ENCODE data around the gene PRKG1. TPM values are rescaled to one million over a fixed set of nuclear protein-coding genes. Genes with fewer than 3 reads are reported as not detected.

PRKG1 gene
- total RNA-seq, 1 experiment from 2014 or later, result 16.5 TPM

DNA sequence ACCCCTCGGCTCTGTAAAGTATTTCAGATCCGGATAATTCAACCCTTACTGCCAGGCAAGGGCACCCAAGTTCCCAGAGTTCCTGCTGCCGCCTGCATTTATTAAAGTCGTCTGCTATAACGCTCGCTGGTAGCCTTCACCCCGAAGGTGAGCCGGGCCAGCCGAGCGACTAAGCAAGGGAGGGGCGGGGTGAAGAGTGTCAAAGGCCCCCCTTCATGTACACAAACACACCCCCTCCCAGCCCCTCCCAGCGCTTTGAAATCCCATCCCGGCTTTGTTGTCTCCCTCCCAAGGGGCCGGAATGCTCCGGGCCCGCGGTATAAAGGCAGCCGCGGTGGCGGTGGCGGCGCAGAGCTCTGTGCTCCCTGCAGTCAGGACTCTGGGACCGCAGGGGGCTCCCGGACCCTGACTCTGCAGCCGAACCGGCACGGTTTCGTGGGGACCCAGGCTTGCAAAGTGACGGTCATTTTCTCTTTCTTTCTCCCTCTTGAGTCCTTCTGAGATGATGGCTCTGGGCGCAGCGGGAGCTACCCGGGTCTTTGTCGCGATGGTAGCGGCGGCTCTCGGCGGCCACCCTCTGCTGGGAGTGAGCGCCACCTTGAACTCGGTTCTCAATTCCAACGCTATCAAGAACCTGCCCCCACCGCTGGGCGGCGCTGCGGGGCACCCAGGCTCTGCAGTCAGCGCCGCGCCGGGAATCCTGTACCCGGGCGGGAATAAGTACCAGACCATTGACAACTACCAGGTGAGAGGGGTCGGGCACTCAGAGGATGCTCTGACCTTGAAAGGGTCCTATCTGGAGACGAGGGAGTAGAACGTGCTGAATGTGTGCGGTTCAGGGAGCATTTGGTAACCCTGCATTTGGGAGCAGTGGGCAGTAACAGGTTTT lies 1239.9 kb downstream of the PRKG1 start, which contains the start of gene DKK1 (continued):
- TF ChIP-seq, protein P1, sequence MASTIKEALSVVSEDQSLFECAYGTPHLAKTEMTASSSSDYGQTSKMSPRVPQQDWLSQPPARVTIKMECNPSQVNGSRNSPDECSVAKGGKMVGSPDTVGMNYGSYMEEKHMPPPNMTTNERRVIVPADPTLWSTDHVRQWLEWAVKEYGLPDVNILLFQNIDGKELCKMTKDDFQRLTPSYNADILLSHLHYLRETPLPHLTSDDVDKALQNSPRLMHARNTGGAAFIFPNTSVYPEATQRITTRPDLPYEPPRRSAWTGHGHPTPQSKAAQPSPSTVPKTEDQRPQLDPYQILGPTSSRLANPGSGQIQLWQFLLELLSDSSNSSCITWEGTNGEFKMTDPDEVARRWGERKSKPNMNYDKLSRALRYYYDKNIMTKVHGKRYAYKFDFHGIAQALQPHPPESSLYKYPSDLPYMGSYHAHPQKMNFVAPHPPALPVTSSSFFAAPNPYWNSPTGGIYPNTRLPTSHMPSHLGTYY (CRISPR knock-in tag; IDR thresholded peaks at IDR 0.05), result 0 out of 2 replicates have a peak, but pooled peaks have one; percentile 47
- no peak for TF ChIP-seq TCF7 (CRISPR knock-in tag; IDR thresholded peaks at IDR 0.05; ENCODE audit: low read depth)
- TF ChIP-seq, protein P2, sequence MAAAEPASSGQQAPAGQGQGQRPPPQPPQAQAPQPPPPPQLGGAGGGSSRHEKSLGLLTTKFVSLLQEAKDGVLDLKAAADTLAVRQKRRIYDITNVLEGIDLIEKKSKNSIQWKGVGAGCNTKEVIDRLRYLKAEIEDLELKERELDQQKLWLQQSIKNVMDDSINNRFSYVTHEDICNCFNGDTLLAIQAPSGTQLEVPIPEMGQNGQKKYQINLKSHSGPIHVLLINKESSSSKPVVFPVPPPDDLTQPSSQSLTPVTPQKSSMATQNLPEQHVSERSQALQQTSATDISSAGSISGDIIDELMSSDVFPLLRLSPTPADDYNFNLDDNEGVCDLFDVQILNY (CRISPR knock-in tag; IDR thresholded peaks at IDR 0.05), result 0 out of 2 replicates have a peak, but pooled peaks have one; percentile 31
- TF ChIP-seq, protein P3, sequence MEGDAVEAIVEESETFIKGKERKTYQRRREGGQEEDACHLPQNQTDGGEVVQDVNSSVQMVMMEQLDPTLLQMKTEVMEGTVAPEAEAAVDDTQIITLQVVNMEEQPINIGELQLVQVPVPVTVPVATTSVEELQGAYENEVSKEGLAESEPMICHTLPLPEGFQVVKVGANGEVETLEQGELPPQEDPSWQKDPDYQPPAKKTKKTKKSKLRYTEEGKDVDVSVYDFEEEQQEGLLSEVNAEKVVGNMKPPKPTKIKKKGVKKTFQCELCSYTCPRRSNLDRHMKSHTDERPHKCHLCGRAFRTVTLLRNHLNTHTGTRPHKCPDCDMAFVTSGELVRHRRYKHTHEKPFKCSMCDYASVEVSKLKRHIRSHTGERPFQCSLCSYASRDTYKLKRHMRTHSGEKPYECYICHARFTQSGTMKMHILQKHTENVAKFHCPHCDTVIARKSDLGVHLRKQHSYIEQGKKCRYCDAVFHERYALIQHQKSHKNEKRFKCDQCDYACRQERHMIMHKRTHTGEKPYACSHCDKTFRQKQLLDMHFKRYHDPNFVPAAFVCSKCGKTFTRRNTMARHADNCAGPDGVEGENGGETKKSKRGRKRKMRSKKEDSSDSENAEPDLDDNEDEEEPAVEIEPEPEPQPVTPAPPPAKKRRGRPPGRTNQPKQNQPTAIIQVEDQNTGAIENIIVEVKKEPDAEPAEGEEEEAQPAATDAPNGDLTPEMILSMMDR (IDR thresholded peaks at IDR 0.05), result peak; percentile 87
- TF ChIP-seq, protein P4, sequence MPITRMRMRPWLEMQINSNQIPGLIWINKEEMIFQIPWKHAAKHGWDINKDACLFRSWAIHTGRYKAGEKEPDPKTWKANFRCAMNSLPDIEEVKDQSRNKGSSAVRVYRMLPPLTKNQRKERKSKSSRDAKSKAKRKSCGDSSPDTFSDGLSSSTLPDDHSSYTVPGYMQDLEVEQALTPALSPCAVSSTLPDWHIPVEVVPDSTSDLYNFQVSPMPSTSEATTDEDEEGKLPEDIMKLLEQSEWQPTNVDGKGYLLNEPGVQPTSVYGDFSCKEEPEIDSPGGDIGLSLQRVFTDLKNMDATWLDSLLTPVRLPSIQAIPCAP (CRISPR knock-in tag; IDR thresholded peaks at IDR 0.05), result no peak
- no peak for TF ChIP-seq SMAD4 (CRISPR knock-in tag; IDR thresholded peaks at IDR 0.05)
- TF ChIP-seq FOXP1 (CRISPR knock-in tag; IDR thresholded peaks at IDR 0.05; ENCODE audit: borderline replicate concordance), result 0 out of 2 replicates have a peak, but pooled peaks have one; percentile 42
- TF ChIP-seq ZNF232 (CRISPR knock-in tag; IDR thresholded peaks at IDR 0.05), result no peak
- no peak; the same call in 1 of the 2 replicates for TF ChIP-seq SOX15 (CRISPR knock-in tag; IDR thresholded peaks at IDR 0.05)
- TF ChIP-seq, protein P5, sequence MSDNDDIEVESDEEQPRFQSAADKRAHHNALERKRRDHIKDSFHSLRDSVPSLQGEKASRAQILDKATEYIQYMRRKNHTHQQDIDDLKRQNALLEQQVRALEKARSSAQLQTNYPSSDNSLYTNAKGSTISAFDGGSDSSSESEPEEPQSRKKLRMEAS (CRISPR knock-in tag; IDR thresholded peaks at IDR 0.05), result no peak
- TF ChIP-seq FOXK1 (CRISPR knock-in tag; IDR thresholded peaks at IDR 0.05), result 0 out of 2 replicates have a peak, but pooled peaks have one; percentile 28
- TF ChIP-seq, protein P6, sequence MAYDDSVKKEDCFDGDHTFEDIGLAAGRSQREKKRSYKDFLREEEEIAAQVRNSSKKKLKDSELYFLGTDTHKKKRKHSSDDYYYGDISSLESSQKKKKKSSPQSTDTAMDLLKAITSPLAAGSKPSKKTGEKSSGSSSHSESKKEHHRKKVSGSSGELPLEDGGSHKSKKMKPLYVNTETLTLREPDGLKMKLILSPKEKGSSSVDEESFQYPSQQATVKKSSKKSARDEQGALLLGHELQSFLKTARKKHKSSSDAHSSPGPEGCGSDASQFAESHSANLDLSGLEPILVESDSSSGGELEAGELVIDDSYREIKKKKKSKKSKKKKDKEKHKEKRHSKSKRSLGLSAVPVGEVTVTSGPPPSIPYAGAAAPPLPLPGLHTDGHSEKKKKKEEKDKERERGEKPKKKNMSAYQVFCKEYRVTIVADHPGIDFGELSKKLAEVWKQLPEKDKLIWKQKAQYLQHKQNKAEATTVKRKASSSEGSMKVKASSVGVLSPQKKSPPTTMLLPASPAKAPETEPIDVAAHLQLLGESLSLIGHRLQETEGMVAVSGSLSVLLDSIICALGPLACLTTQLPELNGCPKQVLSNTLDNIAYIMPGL (CRISPR knock-in tag; IDR thresholded peaks at IDR 0.05), result peak; percentile 32; the same call in 1 of the 2 replicates
- TF ChIP-seq, protein P7, sequence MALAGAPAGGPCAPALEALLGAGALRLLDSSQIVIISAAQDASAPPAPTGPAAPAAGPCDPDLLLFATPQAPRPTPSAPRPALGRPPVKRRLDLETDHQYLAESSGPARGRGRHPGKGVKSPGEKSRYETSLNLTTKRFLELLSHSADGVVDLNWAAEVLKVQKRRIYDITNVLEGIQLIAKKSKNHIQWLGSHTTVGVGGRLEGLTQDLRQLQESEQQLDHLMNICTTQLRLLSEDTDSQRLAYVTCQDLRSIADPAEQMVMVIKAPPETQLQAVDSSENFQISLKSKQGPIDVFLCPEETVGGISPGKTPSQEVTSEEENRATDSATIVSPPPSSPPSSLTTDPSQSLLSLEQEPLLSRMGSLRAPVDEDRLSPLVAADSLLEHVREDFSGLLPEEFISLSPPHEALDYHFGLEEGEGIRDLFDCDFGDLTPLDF (CRISPR knock-in tag; IDR thresholded peaks at IDR 0.05), result no peak

DNA sequence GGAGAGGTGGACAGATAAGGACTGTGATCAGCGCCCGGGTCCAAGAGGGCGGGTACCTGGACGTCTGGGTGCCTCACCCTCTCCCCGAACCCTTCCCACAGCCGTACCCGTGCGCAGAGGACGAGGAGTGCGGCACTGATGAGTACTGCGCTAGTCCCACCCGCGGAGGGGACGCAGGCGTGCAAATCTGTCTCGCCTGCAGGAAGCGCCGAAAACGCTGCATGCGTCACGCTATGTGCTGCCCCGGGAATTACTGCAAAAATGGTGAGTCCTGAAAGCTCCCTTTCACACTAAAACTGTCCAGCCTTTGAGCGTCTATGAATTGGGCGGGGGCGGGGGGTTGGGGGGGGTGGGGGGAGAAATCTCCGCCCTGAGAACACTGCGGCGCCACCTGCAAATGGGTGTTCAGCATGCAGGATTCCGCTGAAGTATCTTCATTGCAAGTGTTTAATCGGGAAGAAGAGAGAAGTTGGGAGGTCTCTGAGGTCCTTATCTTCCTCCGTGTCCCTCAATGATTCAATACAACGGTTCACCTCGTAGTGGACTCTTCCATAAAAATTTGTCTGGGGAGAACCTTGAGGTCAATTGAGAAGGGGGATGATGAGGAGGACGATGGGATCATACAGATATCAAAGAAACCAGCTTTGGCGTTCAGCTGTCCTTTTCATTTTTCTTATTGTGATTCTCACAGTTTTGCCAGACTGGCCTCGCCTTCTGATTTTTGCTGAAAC lies 1240.7 kb downstream of the PRKG1 start:
- H3K27ac Mint-ChIP-seq, result no peak overlapping the region
- no peaks in the 10 kb centered on the region for H3K36me3 Mint-ChIP-seq
- H3K27me3 Mint-ChIP-seq (ENCODE audit: low read depth), result peaks cover 85% of the 10 kb centered on the region

More for the DNA sequence above, 1240.7 kb downstream of the PRKG1 start:
- ChIA-PET CTCF (interaction anchor here (0.9 to 1.4 kb wide), 11 partner anchors 12 to 1232 kb away, joined by 3 to 20 read pairs (median 4); no protein-coding TSS in a partner anchor), POLR2A (interaction anchor here (0.6 kb wide), 1 partner anchor 109 kb away, joined by 5 read pairs; no protein-coding TSS in a partner anchor)
- H3K9me3 Mint-ChIP-seq, result no peaks in the 10 kb centered on the region
- ATAC-seq (peak; percentile 5), DNase-seq (ENCODE audit: low spot score) (peak; percentile 21)
- H3K4me3 Mint-ChIP-seq, result peak overlapping the region; percentile 85
- H3K4me1 Mint-ChIP-seq, result peaks cover 14% of the 10 kb centered on the region
- TF ChIP-seq, protein P8, sequence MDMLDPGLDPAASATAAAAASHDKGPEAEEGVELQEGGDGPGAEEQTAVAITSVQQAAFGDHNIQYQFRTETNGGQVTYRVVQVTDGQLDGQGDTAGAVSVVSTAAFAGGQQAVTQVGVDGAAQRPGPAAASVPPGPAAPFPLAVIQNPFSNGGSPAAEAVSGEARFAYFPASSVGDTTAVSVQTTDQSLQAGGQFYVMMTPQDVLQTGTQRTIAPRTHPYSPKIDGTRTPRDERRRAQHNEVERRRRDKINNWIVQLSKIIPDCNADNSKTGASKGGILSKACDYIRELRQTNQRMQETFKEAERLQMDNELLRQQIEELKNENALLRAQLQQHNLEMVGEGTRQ (CRISPR knock-in tag; IDR thresholded peaks at IDR 0.05), result no peak
- TF ChIP-seq FOXJ3 (CRISPR knock-in tag; IDR thresholded peaks at IDR 0.05; ENCODE audit: borderline replicate concordance) (no peak), ELF4 (CRISPR knock-in tag; IDR thresholded peaks at IDR 0.05; ENCODE audit: low read depth) (no peak)
- TF ChIP-seq, protein P1 (CRISPR knock-in tag; IDR thresholded peaks at IDR 0.05), result no peak

All from WTC11 (cell line).